Upper lobe of right lung (tissue), 1 donor: ENCODE data around the gene TPD52L1. TPM values are rescaled to one million over a fixed set of nuclear protein-coding genes. Genes with fewer than 3 reads are reported as not detected.

Experiments used
- ATAC-seq: fragments of 200-7000 bp; cut with Tn5 transposase; one replicate; pipeline ENCODE4 v1.9.1; 2020; ENCODE audit warnings: mild to moderate bottlenecking, moderate library complexity
- DNase-seq: peaks from one replicate; pipeline ENCODE4 v3.0.0-alpha.2; 2020
- H3K27ac ChIP-seq: fragments of 200-600 bp; one replicate; pipeline ENCODE4 v1.8.0; 2022
- H3K27me3 ChIP-seq: fragments of 200-600 bp; one replicate; pipeline ENCODE4 v1.8.0; 2022; ENCODE audit warnings: mild to moderate bottlenecking
- H3K36me3 ChIP-seq: fragments of 200-600 bp; one replicate; pipeline ENCODE4 v1.8.0; 2022
- H3K4me1 ChIP-seq: fragments of 200-600 bp; one replicate; pipeline ENCODE4 v1.8.0; 2022
- H3K4me3 ChIP-seq: fragments of 200-600 bp; one replicate; pipeline ENCODE4 v1.8.0; 2022; ENCODE audit warnings: mild to moderate bottlenecking
- H3K9me3 ChIP-seq: fragments of 200-600 bp; one replicate; pipeline ENCODE4 v1.8.0; 2022
- CTCF ChIP-seq: fragments of 200-600 bp; IDR thresholded peaks from one replicate; pipeline ENCODE4 v1.8.0; 2022; ENCODE audit warnings: antibody characterized with exemption
- intact Hi-C: fragments of 100-400 bp; cut with DNase I; formaldehyde crosslinking; loops from one replicate; pipeline ENCODE4 v1.11.0; 2022
- total RNA-seq: library from RNA; stranded (reverse); fragmentation: NEBNext Ultra II Directional; extraction: Animal tissue kit (Norgen Biotek cat#: 25700); gene quantifications from one replicate; pipeline ENCODE4 v1.2.1, GENCODE V29; 2021
- donor health status: DM: no; HTN: yes; CAD: no; lungs with severe emphysema.

The TPD52L1 gene
- total RNA-seq, 1 donor from 2014 or later: 24.5 TPM

- no peak overlapping the region for H3K4me3 ChIP-seq
- intact Hi-C loops: no loop called here
- H3K9me3 ChIP-seq: peaks cover 4% of the 10 kb centered on the region
- H3K4me1 ChIP-seq: no peaks in the 10 kb centered on the region
- H3K36me3 ChIP-seq: peaks cover 11% of the 10 kb centered on the region
- no peaks in the 10 kb centered on the region for H3K27me3 ChIP-seq
- no peak for ATAC-seq
- TF ChIP-seq CTCF: no peak
- DNase-seq: no peak
- H3K27ac ChIP-seq: no peak overlapping the region
Observed at GRCh38 chr6:125285353-125285752, 131.8 kb downstream of the TPD52L1 start.

GRCh38 chr6:125285936-125286335, 132.4 kb downstream of the TPD52L1 start:
- H3K27ac ChIP-seq: no peak overlapping the region
- no peak for ATAC-seq

GRCh38 chr6:125287718-125288117, 134.1 kb downstream of the TPD52L1 start:
- peaks cover 23% of the 10 kb centered on the region for H3K36me3 ChIP-seq
- DNase-seq (no peak), ATAC-seq (no peak)
- H3K9me3 ChIP-seq: peaks cover 2% of the 10 kb centered on the region
- H3K27me3 ChIP-seq: no peaks in the 10 kb centered on the region
- no peak overlapping the region for H3K4me3 ChIP-seq
- H3K4me1 ChIP-seq: no peaks in the 10 kb centered on the region
- intact Hi-C loops: no loop called here
- TF ChIP-seq CTCF: no peak
- no peak overlapping the region for H3K27ac ChIP-seq

More at GRCh38 chr6:125285936-125286335, 132.4 kb downstream of the TPD52L1 start:
- Histone ChIP-seq H3K9me3 (peaks cover 4% of the 10 kb centered on the region), H3K27me3 (no peaks in the 10 kb centered on the region), H3K4me3 (no peak overlapping the region), H3K36me3 (peaks cover 12% of the 10 kb centered on the region), H3K4me1 (no peaks in the 10 kb centered on the region)
- DNase-seq: no peak
- TF ChIP-seq CTCF: no peak
- intact Hi-C loops: no loop called here

DNA sequence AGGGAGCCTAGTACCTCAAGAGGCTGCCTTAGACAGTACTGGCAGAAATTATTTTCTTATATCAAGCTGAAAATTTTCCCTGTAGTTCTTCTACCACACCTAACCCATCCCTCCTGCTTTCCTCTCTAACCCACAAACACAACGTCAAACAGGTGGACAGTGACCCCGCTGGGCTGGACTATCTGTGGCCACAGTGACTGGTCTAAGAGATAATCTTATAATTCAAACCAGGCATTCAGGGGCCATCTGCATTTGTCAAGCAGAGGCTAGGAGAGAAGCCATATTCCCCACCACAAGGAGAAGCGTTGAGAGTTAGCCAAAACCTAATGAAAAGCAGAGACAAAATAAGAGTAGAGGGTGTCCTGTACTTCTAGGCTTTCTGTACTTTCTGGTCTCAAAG, 140.0 kb downstream of the TPD52L1 start:
- intact Hi-C loops: no loop called here
- peaks cover 10% of the 10 kb centered on the region for H3K4me1 ChIP-seq
- no peaks in the 10 kb centered on the region for H3K27me3 ChIP-seq
- no peak overlapping the region for H3K27ac ChIP-seq
- ATAC-seq (no peak), DNase-seq (no peak)
- H3K9me3 ChIP-seq: no peaks in the 10 kb centered on the region
- H3K36me3 ChIP-seq: peaks cover 71% of the 10 kb centered on the region
- TF ChIP-seq CTCF: no peak
- H3K4me3 ChIP-seq: no peak overlapping the region

- TF ChIP-seq CTCF: no peak
- Histone ChIP-seq H3K9me3 (no peaks in the 10 kb centered on the region), H3K4me3 (no peak overlapping the region), H3K27ac (no peak overlapping the region), H3K4me1 (peaks cover 15% of the 10 kb centered on the region), H3K27me3 (no peaks in the 10 kb centered on the region), H3K36me3 (peaks cover 75% of the 10 kb centered on the region)
- ATAC-seq (no peak), DNase-seq (no peak)
- intact Hi-C loops: no loop called here
Observed at GRCh38 chr6:125294036-125294435, 140.5 kb downstream of the TPD52L1 start.

DNA sequence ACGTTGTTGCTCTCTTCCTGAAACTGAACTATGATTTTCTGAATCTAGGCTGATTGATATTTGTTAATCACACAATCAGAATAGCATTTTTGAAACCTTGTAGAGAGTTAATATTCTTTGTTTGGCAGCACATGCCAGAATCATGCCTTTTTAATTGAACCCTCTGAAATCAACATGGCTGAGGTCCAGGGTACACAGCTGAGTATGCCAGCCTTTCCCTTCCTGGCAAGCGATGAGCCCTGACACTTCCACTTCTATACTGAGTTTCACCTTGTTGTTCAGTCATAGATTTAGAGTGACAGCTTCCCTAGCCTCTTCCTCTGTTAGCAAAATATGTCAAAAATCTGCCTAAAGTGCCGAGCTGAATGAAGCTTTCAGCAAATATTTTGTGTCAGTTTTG, 141.4 kb downstream of the TPD52L1 start:
- Histone ChIP-seq H3K27me3 (no peaks in the 10 kb centered on the region), H3K4me1 (peaks cover 21% of the 10 kb centered on the region), H3K36me3 (peaks cover 80% of the 10 kb centered on the region), H3K4me3 (no peak overlapping the region), H3K9me3 (no peaks in the 10 kb centered on the region), H3K27ac (no peak overlapping the region)
- intact Hi-C loops: no loop called here
- no peak for ATAC-seq
- TF ChIP-seq CTCF: no peak
- DNase-seq: no peak
